GM04503 (cell line): Measurements from ENCODE around the gene VAMP1.
"Not testable (repeated sequence)": the region's sequence is repeated elsewhere in the genome, so short reads cannot be mapped to it uniquely, and the experiment has no call there.

Source experiments
- DNase-seq: peaks from one replicate; pipeline ENCODE4 v3.0.0-alpha.2; 2012; ENCODE audit warnings: low read depth

Gene VAMP1

DNA sequence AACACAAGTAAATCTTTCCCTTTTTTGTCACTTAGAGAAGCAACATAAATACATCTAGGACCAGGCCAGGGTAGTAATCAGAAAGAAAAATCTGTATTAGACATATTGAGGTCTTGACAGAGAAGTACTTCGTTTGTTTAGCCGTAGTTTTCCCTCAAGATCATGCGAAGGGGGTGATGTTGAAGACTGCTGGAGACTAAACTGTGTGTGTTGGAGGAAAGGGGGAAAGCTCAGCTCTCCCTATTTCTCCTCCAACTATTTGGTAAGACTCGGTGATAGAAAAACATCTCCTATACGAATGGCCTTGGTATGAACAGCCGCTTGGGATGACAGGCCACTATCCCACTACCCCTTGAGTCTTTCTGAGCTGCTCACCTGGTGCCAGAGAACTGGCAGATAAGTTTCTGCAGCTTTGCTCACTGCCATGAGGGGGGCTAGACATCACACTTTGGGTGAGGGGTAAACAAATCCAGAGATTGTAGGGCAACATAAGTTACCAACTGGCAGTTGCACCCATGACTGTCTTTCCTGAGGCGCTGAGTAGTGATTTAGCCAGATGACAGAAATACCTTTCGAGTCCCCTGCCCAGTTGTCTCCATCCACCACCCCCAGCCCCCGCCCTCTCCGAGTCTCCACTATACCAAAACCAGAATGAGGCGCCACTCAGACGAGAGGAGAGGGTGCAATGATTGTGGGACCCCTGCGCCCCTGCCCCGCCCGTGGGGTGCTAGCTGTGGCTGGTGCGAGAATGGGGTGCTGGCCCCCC lies 685 bp downstream of the VAMP1 start:
- DNase-seq = no peak

DNA sequence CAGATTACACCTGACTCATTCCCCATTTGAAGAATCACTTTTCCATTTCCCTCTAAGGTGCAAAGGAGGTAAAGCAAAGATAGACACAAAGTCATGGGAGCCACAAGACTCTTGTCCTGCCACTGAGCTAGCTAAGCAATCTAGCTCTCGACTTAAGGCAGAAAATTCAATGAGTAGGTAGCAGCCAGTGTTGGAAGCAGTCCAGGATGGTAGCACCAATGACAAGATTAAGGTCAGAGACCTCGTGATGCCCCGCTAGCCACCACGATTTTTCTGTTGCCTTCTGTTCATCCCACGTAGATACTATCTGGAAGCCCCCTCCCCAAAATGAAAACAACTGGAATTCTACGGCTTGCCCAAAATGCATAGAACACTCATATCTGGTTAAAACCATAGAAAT lies 1.4 kb downstream of the VAMP1 start:
- DNase-seq = no peak

DNA sequence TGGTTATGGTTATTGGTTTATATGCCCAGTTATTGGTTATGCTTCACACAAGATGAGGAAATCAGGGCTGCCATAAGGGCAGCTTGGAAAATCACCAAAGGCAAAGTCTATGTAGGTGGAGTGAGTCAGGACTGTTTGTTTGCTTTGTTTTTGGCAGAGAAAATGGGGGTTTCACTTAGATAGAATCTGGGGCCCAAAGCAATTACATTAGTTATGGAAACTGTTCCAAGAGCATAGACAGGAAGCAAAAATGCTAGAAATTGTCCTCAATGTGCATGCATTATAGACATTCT lies 2.2 kb downstream of the VAMP1 start:
- no peak for DNase-seq

DNA sequence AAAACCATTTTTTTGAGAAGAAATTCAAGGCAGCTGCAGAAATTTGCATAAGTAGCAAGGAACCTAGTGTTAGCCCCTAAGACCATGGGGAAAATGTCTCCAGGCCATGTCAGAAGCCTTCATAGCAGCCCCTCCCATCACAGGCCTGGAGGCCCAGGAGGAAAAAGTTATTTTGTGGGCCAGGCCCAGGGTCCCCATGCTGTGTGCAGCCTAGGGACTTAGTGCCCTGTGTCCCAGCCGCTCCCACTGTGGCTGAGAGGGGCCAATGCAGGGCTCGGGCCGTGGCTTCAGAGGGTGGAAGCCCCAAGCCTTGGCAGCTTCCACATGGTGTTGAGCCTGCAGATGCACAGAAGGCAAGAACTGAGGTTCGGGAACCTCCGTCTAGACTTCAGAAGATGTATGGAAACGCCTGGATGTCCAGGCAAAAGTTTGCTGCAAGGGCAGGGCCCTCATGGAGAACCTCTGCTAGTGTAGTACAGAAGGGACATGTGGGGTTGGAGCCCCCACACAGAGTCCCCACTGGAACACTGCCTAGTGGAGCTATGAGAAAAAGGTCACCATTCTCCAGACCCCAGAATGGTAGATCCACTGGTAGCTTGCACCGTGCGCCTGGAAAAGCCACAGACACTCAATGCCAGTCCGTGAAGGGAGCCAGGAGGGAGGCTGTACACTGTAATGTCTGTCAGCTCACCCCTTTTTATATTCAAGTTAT lies 2.8 kb downstream of the VAMP1 start:
- DNase-seq = not testable (repeated sequence)

DNA sequence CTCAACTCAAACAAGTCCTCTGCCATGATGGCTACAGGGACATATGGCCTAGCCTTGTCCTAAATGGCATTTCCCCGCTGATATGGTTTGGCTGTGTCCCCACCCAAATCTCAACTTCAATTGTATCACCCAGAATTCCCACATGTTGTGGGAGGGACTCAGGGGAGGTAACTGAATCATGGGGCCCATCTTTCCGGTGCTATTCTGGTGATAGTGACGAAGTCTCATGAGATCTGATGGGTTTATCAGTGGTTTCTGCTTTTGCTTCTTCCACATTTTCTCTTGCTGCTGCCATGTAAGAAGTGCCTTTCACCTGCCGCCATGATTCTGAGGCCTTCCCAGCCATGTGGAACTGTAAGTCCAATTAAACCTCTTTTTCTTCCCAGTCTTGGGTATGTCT lies 3.7 kb downstream of the VAMP1 start:
- DNase-seq = not testable (repeated sequence)

DNA sequence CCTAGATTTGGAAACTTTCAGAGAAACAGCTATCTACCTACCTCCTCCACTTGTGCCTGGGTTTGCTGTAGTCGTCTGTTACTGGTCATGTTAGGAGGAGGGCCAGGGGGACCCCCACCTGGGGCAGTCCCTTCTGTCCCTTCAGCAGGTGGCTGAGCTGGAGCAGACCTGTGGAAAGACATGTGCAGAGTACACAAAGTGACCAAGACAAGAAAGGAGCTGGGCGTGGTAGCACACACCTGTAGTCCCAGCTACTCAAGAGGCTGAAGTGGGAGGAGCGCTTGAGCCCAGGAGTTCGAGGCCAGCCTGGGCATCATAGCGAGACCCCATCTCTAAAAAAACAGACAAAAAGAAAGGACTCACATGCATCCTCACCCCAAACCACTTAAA lies 4.3 kb downstream of the VAMP1 start:
- no peak for DNase-seq

DNA sequence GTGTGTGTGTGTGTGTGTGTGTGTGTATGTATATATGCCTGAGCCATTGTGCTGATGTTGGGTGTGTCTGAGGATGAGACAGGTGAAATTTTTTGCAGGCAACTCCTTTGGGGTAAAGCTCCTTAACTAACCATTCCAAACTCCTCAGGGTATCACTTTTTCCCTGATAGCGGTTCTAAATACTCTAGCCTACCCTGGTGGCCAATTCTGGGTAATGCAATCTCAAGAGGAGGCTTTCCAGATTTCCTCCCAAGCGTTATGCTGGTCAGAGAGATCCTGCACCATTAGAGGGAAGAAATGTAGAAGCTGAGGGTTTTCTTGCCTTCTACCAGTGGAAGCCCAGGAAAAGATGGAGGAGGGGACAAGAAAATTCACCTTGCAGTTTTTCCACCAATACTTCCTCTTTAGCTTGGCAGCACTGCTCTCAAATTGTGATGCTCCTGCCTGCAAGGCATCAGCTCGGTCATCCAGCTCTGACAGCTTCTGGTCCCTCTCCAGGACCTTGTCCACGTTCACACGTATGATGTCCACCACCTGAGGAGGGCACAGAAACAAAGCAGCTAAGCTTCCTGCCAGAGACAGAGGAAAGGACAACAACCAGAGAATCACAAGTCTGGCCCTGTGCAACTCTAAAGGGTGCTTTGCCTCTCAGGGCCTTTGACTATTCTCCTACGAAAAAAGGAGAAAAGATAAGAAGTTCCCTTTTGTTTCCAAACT lies 4.9 kb downstream of the VAMP1 start:
- DNase-seq = no peak

DNA sequence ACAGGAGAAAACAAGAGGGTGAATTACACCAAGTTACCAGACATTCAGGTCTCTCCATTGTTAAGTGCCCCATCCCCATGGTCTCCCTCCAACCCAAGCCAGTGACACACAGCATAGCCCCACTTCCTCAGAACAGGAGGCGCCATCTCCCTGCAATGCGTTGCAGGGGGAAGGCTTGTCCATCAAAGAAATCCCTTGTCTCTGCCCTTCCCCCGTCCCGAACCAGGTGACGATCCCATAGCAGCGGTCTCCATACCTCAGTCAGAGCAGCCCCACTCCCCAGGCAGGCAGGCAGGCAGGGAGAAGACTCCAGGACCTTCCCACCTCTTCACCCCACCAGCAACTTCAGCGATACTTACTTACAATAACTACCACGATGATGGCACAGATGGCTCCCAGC lies 5.9 kb downstream of the VAMP1 start:
- no peak for DNase-seq

DNA sequence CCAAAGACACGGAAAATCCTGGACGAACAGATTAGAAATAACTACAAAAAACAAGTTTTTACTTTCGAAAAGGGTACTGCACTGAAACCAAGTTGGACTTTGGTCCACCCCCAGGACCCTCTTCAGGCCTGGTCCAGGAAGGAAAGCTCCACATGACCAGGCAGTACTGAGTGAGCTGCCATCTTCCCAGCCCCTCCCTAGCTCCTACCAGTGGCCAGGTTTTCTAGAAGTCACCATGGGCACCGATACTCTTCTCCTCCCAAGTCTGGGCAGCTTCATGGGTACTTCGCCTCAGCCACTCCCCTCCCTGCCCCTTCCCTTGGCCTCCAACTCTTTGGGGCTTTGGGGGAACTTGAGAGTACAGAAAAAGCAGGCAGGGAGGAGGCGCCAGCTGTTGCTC lies 6.6 kb downstream of the VAMP1 start:
- DNase-seq = no peak

DNA sequence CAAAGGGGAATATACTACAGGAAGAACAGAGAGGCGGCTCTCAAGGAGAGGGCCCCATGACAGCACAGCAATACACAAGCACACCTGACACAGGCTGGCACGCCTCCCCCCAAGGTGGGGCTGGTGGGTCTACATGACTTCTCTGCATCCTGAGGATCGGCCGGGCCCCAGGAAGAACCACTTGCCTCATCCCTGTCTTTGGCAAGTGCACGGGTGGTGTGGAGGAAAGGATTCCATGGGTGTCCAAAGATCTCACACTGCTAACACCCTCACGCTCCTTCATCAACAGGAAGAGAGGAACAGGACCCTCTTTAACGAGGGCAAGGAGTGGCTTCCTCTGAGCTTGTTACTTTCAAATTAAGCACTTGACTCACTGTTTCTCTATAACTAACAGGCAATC lies 7.3 kb downstream of the VAMP1 start:
- DNase-seq = no peak

DNA sequence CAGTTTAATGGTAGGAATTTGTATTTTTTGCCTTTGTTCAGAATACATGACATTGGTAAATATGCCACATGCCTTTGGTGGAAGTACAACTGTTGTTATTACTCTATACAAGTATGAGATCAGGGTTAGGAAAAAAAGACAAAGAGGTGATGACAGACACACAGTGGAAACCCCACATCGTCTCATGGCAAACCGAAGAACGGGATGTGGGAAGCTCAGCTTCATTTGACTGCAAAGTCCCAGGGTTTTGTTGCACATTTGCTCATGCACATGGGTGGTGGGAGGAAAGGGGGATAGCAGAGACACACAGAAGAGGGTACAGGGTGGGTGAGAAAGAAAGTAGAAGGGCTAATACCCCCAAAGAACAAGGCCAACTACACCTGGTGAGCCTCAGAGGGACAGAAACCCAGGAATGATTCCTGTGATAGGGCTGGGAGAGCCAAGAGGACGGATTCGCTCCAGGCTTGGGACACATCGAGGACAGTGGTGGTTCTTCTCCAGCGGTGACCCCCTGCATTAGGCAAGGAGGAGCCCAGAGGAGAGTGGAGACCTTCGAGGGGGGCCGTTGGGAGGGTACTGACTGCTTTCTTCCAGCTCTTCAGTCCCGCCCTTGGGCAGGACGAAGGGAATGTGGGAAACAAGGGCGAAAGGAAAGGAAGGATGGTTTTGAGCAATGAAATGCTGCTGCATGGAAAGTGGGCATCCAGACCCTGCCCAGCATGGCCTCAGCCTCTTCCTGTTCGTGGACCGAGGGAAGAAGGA lies 8.1 kb downstream of the VAMP1 start:
- no peak for DNase-seq

DNA sequence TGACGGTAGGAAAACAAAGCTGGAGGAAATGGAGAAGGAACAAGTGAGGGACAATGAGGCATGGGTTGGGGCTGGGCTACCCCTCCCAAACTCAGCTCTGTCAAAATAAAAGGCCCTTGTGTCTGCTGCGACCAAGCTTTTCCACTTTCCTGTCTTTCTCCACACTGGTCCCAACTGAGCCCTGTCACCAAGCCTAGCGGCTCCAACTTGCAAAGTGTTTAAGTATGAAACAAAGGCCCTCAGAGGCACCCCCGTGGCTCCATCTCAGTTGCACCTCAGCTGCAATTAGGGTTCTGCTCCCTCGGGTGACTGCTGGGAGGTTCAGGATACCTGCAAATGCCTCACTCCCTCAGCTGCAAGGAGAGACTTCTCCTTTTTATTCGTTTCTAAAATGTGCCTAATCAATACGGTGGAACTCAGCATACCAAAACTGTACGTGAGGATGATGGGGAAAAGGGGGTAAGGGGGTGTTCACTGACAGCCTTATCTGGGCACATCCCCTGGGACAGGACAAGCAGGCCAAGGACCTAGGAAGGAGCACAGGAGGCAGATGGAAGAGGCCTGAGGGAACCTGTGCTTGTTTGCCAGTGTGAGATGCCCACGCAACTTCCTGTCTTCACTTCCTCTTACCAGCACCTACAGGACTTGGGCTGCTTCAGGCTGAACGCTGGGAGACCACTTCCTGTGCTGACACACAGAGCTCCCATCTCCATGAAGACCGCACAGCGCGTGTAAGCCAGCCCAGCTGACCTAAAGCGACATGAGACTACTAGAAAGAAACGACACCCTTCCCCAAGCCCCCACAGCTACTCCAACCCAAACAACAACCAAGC lies 8.9 kb downstream of the VAMP1 start:
- DNase-seq = no peak

DNA sequence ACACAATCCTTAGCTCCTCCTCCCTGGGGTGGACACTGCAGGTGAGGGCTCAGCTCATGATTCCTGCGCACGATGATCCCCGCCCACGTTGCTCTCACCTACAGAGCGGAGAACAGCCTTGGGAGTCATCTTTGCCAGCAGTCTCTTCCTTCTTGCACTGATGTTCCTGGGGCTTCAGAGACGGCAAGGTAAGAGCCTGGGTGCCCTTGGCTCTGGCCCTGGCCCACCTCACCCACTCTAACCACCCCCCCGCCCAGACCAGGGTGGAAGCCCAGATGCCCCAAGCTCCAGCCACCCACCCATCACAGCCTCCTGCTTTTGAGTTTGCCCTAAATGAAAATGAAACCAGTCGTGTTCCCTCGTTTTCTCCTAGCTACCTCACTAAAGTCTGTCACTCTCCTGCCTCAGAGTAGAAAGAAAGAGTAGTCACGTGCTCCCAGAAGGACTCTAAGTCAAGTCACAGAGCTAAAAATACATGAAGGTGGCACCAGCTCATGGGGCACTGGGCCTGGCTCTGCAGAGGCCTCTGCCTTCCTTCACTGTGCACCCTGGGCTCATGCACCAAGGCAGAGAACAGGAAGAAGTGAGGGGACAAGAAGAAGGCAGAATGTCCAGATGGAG lies 9.6 kb downstream of the VAMP1 start:
- no peak for DNase-seq

DNA sequence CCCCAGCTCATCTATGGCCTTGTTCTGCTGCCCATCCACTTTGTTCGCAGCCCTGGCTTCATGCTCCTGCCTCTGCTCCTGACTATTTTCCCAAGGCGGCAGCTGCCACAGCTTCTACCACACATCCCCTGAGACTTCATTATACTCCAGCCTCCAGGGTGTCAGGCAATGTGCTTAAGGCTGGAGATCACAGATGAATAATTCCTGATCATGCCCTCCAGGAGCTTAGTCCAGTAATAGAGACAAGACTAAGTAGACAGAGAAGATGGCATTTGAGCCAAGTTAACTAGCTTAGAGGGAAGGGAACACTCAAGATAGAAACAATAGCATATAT lies 11.5 kb downstream of the VAMP1 start:
- no peak for DNase-seq

DNA sequence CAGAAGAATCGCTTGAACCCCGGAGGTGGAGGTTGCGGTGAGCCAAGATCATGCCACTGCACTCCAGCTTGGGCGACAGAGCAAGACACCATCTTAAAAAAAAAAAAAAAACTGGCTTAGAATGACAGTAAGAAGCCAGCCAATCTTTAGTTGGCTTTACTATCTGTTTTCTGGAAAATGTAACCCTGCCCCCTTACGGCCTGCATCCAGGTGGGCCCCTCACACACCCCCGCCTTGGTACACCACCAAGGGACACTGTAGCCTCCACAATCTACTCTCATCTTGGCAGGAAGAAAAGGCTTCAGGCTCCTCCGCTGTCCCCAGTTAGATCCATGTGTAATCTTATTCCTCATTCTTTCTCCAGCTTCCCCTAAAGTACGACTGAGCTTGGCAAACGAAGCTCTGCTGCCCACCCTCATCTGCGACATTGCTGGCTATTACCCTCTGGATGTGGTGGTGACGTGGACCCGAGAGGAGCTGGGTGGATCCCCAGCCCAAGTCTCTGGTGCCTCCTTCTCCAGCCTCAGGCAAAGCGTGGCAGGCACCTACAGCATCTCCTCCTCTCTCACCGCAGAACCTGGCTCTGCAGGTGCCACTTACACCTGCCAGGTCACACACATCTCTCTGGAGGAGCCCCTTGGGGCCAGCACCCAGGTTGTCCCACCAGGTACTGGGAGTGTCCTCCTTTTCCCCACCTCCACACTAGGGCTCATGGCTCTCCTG lies 12.0 kb downstream of the VAMP1 start:
- DNase-seq = no peak

DNA sequence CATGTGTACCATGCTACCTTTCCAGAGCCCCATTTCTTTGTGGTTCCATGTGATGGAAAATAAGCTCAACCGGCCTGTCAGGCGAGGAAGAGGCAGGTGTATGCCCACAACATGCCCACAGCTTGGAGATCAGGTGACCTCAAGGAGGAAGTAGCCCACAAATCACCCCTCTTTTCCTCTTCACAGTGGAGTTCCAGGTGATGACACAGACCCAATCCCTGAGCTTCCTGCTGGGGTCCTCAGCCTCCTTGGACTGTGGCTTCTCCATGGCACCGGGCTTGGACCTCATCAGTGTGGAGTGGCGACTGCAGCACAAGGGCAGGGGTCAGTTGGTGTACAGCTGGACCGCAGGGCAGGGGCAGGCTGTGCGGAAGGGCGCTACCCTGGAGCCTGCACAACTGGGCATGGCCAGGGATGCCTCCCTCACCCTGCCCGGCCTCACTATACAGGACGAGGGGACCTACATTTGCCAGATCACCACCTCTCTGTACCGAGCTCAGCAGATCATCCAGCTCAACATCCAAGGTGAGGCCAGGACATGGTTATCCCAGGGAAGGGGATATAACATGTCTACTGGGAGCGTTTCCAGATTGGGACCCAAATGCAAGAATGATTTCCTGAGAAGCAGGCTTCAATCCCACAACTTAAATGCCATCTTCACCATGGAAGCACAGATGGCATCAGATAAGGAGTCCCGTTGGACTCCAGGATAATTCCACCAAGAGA lies 13.1 kb downstream of the VAMP1 start:
- DNase-seq = no peak

DNA sequence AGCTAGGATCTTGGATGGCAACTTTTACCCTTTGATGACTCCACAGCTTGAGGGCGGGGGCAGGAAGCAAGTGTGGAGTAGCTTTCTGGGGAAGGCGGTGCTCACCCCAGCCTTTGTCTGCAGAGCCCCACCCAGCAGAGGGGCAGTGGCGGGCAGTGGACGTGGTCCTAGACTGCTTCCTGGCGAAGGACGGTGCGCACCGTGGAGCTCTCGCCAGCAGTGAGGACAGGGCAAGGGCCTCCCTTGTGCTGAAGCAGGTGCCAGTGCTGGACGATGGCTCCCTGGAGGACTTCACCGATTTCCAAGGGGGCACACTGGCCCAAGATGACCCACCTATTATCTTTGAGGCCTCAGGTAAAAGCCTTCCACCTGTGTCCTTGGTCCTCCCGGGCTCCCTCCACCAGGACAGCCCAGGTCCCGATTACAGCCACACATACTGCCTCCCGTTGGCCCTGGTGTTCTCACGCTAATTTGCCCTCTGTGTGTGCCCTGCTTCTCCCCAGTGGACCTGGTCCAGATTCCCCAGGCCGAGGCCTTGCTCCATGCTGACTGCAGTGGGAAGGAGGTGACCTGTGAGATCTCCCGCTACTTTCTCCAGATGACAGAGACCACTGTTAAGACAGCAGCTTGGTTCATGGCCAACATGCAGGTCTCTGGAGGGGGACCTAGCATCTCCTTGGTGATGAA lies 17.4 kb downstream of the VAMP1 start:
- DNase-seq = no peak

DNA sequence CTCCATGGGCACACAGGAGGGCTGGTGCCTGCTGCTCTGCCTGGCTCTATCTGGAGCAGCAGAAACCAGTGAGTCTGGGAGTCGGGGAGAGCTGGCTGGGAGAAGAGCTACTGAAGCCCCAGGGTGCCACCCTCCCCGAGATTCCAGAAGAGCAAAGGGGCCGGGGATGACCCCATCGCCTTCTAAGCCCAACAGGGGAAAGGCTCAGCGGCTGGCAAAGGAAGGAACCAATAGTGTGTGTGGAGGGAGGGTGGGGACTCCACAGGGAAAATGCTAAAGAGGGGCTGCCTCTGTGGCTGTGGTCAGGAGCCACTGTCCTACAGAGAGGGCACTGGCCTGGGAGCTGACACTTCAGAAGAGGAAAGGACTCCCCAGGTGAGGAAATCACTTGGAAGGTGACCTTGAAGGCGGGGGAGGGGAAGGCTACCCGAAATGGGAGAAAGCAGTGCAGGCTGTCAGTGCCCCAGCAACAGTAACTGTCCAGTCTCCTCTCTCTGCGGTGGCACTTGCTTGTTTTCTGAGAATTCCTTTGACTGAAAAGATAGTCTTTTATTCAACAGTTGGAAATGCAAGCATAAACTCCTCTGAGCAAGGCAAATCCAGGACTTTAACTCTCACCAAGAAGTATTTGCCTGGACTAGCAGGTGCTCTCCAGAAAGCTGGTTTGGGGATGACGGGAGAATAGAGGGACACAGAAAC lies 18.1 kb downstream of the VAMP1 start:
- no peak for DNase-seq
